Neural cell (in vitro differentiated cells): ENCODE measurements around the gene ADRB1. TPM values are rescaled to one million over a fixed set of nuclear protein-coding genes. Genes with fewer than 3 reads are reported as not detected.

Source experiments
- H2AFZ ChIP-seq: fragments of 200-600, 300-800 bp; sonication (generic), shearing (Covaris generic); 2 replicates; pipeline ENCODE4 v1.6.0; 2014; ENCODE audit warnings: low read depth, mild to moderate bottlenecking, antibody characterized with exemption, low read length, moderate library complexity
- H3F3A ChIP-seq: fragments of 200-600 bp; shearing (Covaris generic); 2 replicates; pipeline ENCODE4 v1.6.1; 2016; ENCODE audit warnings: mild to moderate bottlenecking, moderate library complexity, mixed read lengths, antibody characterized with exemption, low read length; ENCODE audit not compliant: insufficient read depth, poor library complexity, severe bottlenecking
- H3K27ac ChIP-seq: fragments of 200-600, 300-800 bp; sonication (generic), shearing (Covaris generic); 2 replicates; pipeline ENCODE4 v1.5.1; 2014; ENCODE audit warnings: mild to moderate bottlenecking, low read length, moderate library complexity
- H3K27me3 ChIP-seq: fragments of 300-800, 200-600 bp; sonication (generic), shearing (Covaris generic); 2 replicates; pipeline ENCODE4 v1.6.0; 2014; ENCODE audit warnings: mild to moderate bottlenecking, low read depth, low read length, moderate library complexity; ENCODE audit not compliant: insufficient read depth
- H3K36me3 ChIP-seq: fragments of 300-800, 200-600 bp; sonication (generic), shearing (Covaris generic); 2 replicates; pipeline ENCODE4 v1.5.1; 2014; ENCODE audit warnings: mild to moderate bottlenecking, antibody characterized with exemption, low read length, moderate library complexity; ENCODE audit not compliant: insufficient read depth
- H3K4me2 ChIP-seq: fragments of 300-800, 200-600 bp; sonication (generic), shearing (Covaris generic); 2 replicates; pipeline ENCODE4 v1.6.0; 2014; ENCODE audit warnings: mild to moderate bottlenecking, low read length
- H3K4me3 ChIP-seq: fragments of 300-800, 200-600 bp; sonication (generic), shearing (Covaris generic); 2 replicates; pipeline ENCODE4 v1.5.1; 2014; ENCODE audit warnings: mild to moderate bottlenecking, low read length, moderate library complexity
- H3K79me2 ChIP-seq: fragments of 200-600 bp; shearing (Covaris generic); replicated peaks from 2 replicates; pipeline ENCODE4 v1.6.0; 2014; ENCODE audit warnings: mild to moderate bottlenecking, low read length, moderate library complexity; ENCODE audit not compliant: insufficient read depth
- H3K9ac ChIP-seq: fragments of 300-800, 200-600 bp; sonication (generic), shearing (Covaris generic); 2 replicates; pipeline ENCODE4 v1.6.1; 2016; ENCODE audit warnings: mild to moderate bottlenecking, low read length, mixed read lengths
- H3K9me2 ChIP-seq: fragments of 200-600 bp; shearing (Covaris generic); 2 replicates; pipeline ENCODE4 v1.6.1; 2016; ENCODE audit warnings: mild to moderate bottlenecking, low read length, mixed read lengths; ENCODE audit not compliant: insufficient read depth
- H3K9me3 ChIP-seq: fragments of 200-600, 300-800 bp; sonication (generic), shearing (Covaris generic); 2 replicates; pipeline ENCODE4 v1.6.1; 2016; ENCODE audit warnings: mild to moderate bottlenecking, mixed run types, low read length, moderate library complexity, mixed read lengths
- H4K20me1 ChIP-seq: fragments of 200-600 bp; shearing (Covaris generic); 2 replicates; pipeline ENCODE4 v1.6.1; 2016; ENCODE audit warnings: mild to moderate bottlenecking, mixed run types; ENCODE audit not compliant: insufficient read depth
- CTCF ChIP-seq: fragments of 450-650 bp; IDR thresholded peaks from 2 replicates; pipeline ENCODE4 v1.5.1; 2014; ENCODE audit warnings: antibody characterized with exemption, mild to moderate bottlenecking, moderate library complexity; ENCODE audit not compliant: poor library complexity, severe bottlenecking
- EP300 ChIP-seq: fragments of 450-650 bp; conservative IDR thresholded peaks from 2 replicates; pipeline ENCODE4 v1.6.1; 2014; ENCODE audit warnings: antibody characterized with exemption, mild to moderate bottlenecking, moderate library complexity; ENCODE audit not compliant: poor library complexity, severe bottlenecking
- EZH2 ChIP-seq: fragments of 200-600, 300-800 bp; shearing (Covaris generic), sonication (generic); IDR thresholded peaks from 2 replicates; pipeline ENCODE4 v1.6.1; 2014; ENCODE audit warnings: antibody characterized with exemption, low read length, borderline replicate concordance, mild to moderate bottlenecking; ENCODE audit not compliant: insufficient read depth, poor library complexity, severe bottlenecking
- MXI1 ChIP-seq: fragments of 450-650 bp; conservative IDR thresholded peaks from 2 replicates; pipeline ENCODE4 v1.6.1; 2014; ENCODE audit warnings: antibody characterized with exemption, mild to moderate bottlenecking; ENCODE audit not compliant: poor library complexity, severe bottlenecking
- POLR2AphosphoS5 ChIP-seq: IDR thresholded peaks from 2 replicates; pipeline ENCODE4 v1.6.1; 2012
- RAD21 ChIP-seq: fragments of 450-650 bp; conservative IDR thresholded peaks from 2 replicates; pipeline ENCODE4 v1.6.1; 2014; ENCODE audit warnings: antibody characterized with exemption, mild to moderate bottlenecking, moderate library complexity
- REST ChIP-seq: IDR thresholded peaks from 2 replicates; pipeline ENCODE4 v1.6.1; 2012; ENCODE audit warnings: borderline replicate concordance
- SMC3 ChIP-seq: fragments of 450-650 bp; conservative IDR thresholded peaks from 2 replicates; pipeline ENCODE4 v1.6.1; 2014; ENCODE audit warnings: antibody characterized with exemption, mild to moderate bottlenecking, moderate library complexity; ENCODE audit not compliant: poor library complexity
- TAF1 ChIP-seq: IDR thresholded peaks from 2 replicates; pipeline ENCODE4 v1.6.1; 2012; ENCODE audit warnings: low read depth
- polyA plus RNA-seq: library from polyadenylated mRNA; depleted of rRNA; stranded (reverse); fragments of >200 nt; gene quantifications from 2 replicates; pipeline ENCODE4 v1.2.3, GENCODE V29; 2014

The ADRB1 gene
- polyA plus RNA-seq, 1 donor from 2014 or later, result not detected

- H3K9ac ChIP-seq, result no peak overlapping the region
- no peak overlapping the region for H2AFZ ChIP-seq
- no peak for TF ChIP-seq MXI1
- TF ChIP-seq POLR2AphosphoS5, result no peak
- TF ChIP-seq CTCF, result no peak
- TF ChIP-seq RAD21, result no peak
- TF ChIP-seq SMC3, result no peak
- no peak for TF ChIP-seq TAF1
- no peak for TF ChIP-seq EP300
- TF ChIP-seq REST, result no peak
- no peak for TF ChIP-seq EZH2
- H3F3A ChIP-seq, result no peaks in the 10 kb centered on the region
- no peak overlapping the region for H3K27ac ChIP-seq
- no peaks in the 10 kb centered on the region for H3K9me3 ChIP-seq
- no peaks in the 10 kb centered on the region for H3K79me2 ChIP-seq
- H4K20me1 ChIP-seq, result no peaks in the 10 kb centered on the region
- no peak overlapping the region for H3K4me2 ChIP-seq
- no peaks in the 10 kb centered on the region for H3K27me3 ChIP-seq
- no peak overlapping the region for H3K4me3 ChIP-seq
- H3K36me3 ChIP-seq, result no peaks in the 10 kb centered on the region
- no peaks in the 10 kb centered on the region for H3K9me2 ChIP-seq
These were observed 14.0 kb upstream of the ADRB1 start for GRCh38 chr10:114029655-114030054.

GRCh38 chr10:114030140-114030539, 13.5 kb upstream of the ADRB1 start:
- H3K36me3 ChIP-seq, result no peaks in the 10 kb centered on the region
- TF ChIP-seq REST (no peak), EZH2 (no peak), CTCF (no peak), EP300 (no peak), MXI1 (no peak)
- no peaks in the 10 kb centered on the region for H3K79me2 ChIP-seq
- H3K9me2 ChIP-seq, result no peaks in the 10 kb centered on the region
- H3K9me3 ChIP-seq, result no peaks in the 10 kb centered on the region
- H3K4me2 ChIP-seq, result no peak overlapping the region
- no peak overlapping the region for H3K27ac ChIP-seq
- H2AFZ ChIP-seq, result no peak overlapping the region
- H3K9ac ChIP-seq, result no peak overlapping the region
- no peaks in the 10 kb centered on the region for H3K27me3 ChIP-seq
- H3F3A ChIP-seq, result no peaks in the 10 kb centered on the region
- no peaks in the 10 kb centered on the region for H4K20me1 ChIP-seq
- H3K4me3 ChIP-seq, result no peak overlapping the region
